Fibroblast of lung (primary cell): ENCODE measurements around the gene SUN3. TPM values are rescaled to one million over a fixed set of nuclear protein-coding genes. Genes with fewer than 3 reads are reported as not detected.

Experiments
- DNase-seq, 2 donors: peaks; one replicate each; pipeline versions ENCODE4 v3.0.0 to v3.0.0-alpha.2; 2010; ENCODE audit warnings: low read depth in 2 of 2
- H2AFZ ChIP-seq: 2 replicates; pipeline ENCODE4 v1.5.1; 2012; ENCODE audit warnings: low read length, control low read depth, inconsistent platforms
- H3K27ac ChIP-seq: 2 replicates; pipeline ENCODE4 v1.5.1; 2011; ENCODE audit warnings: low read length, control low read depth; ENCODE audit not compliant: insufficient read depth
- H3K27me3 ChIP-seq: 2 replicates; pipeline ENCODE4 v1.5.1; 2011; ENCODE audit warnings: mild to moderate bottlenecking, low read length; ENCODE audit not compliant: control insufficient read depth, insufficient read depth
- H3K36me3 ChIP-seq: 2 replicates; pipeline ENCODE4 v1.5.1; 2011; ENCODE audit warnings: low read length; ENCODE audit not compliant: control insufficient read depth, insufficient read depth
- H3K4me1 ChIP-seq: 2 replicates; pipeline ENCODE4 v1.5.1; 2011; ENCODE audit warnings: low read length; ENCODE audit not compliant: control insufficient read depth, insufficient read depth; ENCODE audit errors: extremely low read depth
- H3K4me2 ChIP-seq: 2 replicates; pipeline ENCODE4 v1.5.1; 2011; ENCODE audit warnings: low read length, control low read depth; ENCODE audit not compliant: insufficient read depth; ENCODE audit errors: extremely low read depth
- H3K4me3 ChIP-seq, 4 experiments: fragments of 200-600 bp in 1 of 4; sonication (generic) in 1 of 4; replicated peaks in 1 of 4; 2 replicates each; pipeline ENCODE4 v1.5.1; 2011 to 2016; ENCODE audit warnings: low read length in 4 of 4, low read depth in 3 of 4, mild to moderate bottlenecking in 3 of 4, control low read depth in 2 of 4, inconsistent platforms in 1 of 4, mixed read lengths in 1 of 4; ENCODE audit not compliant: insufficient read depth in 1 of 4; ENCODE audit errors: control extremely low read depth in 1 of 4
- H3K79me2 ChIP-seq: 2 replicates; pipeline ENCODE4 v1.5.1; 2012; ENCODE audit warnings: mild to moderate bottlenecking, low read length, inconsistent platforms; ENCODE audit not compliant: control insufficient read depth, insufficient read depth
- H3K9ac ChIP-seq: 2 replicates; pipeline ENCODE4 v1.5.1; 2011; ENCODE audit warnings: mild to moderate bottlenecking, low read length, control low read depth; ENCODE audit not compliant: insufficient read depth
- H3K9me3 ChIP-seq: 2 replicates; pipeline ENCODE4 v1.5.1; 2012; ENCODE audit warnings: low read depth, low read length; ENCODE audit not compliant: control insufficient read depth, insufficient read depth
- H4K20me1 ChIP-seq: 2 replicates; pipeline ENCODE4 v1.5.1; 2011; ENCODE audit warnings: low read length; ENCODE audit not compliant: control insufficient read depth, insufficient read depth; ENCODE audit errors: extremely low read depth
- CTCF ChIP-seq, 2 donors: IDR thresholded peaks in 1 of 2; conservative IDR thresholded peaks in 1 of 2; 1 replicate in 1 of 2; 2 replicates in 1 of 2; pipeline ENCODE4 v1.5.1; 2011 to 2012; ENCODE audit warnings: low read length in 2 of 2, control low read depth in 1 of 2, inconsistent platforms in 1 of 2, low read depth in 1 of 2, mild to moderate bottlenecking in 1 of 2
- EZH2 ChIP-seq: IDR thresholded peaks from 2 replicates; pipeline ENCODE4 v1.5.1; 2012; ENCODE audit warnings: low read length, control low read depth, mild to moderate bottlenecking; ENCODE audit errors: missing control alignments
- polyA minus RNA-seq: library from RNA; depleted of rRNA, polyadenylated mRNA; stranded (reverse); fragments of >200 nt; gene quantifications from 2 replicates; pipeline ENCODE4 v1.2.3, GENCODE V29; 2011; ENCODE audit warnings: low replicate concordance
- polyA plus RNA-seq, 2 donors: library from polyadenylated mRNA; depleted of rRNA in 1 of 2; stranded (reverse) in 1 of 2; unstranded in 1 of 2; fragments of >200 nt; gene quantifications; 2 replicates each; pipeline ENCODE4 v1.2.1, GENCODE V29; 2011 to 2012; ENCODE audit warnings: missing spikeins in 1 of 2
- total RNA-seq: library from RNA; depleted of rRNA; stranded (reverse); fragments of >200 nt; gene quantifications from 2 replicates; pipeline ENCODE4 v1.2.1, GENCODE V29; 2014

SUN3 gene
- total RNA-seq = not detected in 2 replicates
- polyA plus RNA-seq = not detected in 2 replicates
- not detected in 2 replicates for polyA plus RNA-seq (2012)
- polyA minus RNA-seq = not detected in 2 replicates

- H4K20me1 ChIP-seq = no peaks in the 10 kb centered on the region
- no peaks in the 10 kb centered on the region for H3K36me3 ChIP-seq
- no peak for TF ChIP-seq CTCF (conservative IDR thresholded peaks at IDR 0.05 in 1 of 2, IDR thresholded peaks at IDR 0.05 in 1 of 2; ENCODE audit: low read depth in 1 of 2, low read length in 2 of 2)
- no peak for TF ChIP-seq EZH2
- H3K4me2 ChIP-seq = no peak within 1 kb of the TSS
- no peaks in the 10 kb centered on the region for H3K79me2 ChIP-seq
- no peak for DNase-seq
- no peak within 1 kb of the TSS for H3K4me3 ChIP-seq
- no peaks in the 10 kb centered on the region for H3K4me1 ChIP-seq
- no peak within 1 kb of the TSS for H2AFZ ChIP-seq
- H3K27me3 ChIP-seq = peaks cover 7% of the 10 kb centered on the region
- H3K9me3 ChIP-seq = no peaks in the 10 kb centered on the region
- H3K9ac ChIP-seq = no peak within 1 kb of the TSS
- H3K27ac ChIP-seq = no peak within 1 kb of the TSS
Observed at GRCh38 chr7:48028938-48029337, at the start of gene SUN3. Gene SUN3, minus strand, starts transcription at chr7:48029107. Its CDS starts 169 bp downstream, at chr7:48028938.

GRCh38 chr7:48078470-48078869, 49.6 kb upstream of the SUN3 start:
- Histone ChIP-seq H4K20me1 (no peaks in the 10 kb centered on the region), H3K9me3 (no peaks in the 10 kb centered on the region), H2AFZ (no peak overlapping the region), H3K4me3 (no peak overlapping the region), H3K9ac (no peak overlapping the region), H3K27me3 (no peaks in the 10 kb centered on the region), H3K4me2 (no peak overlapping the region), H3K4me1 (peaks cover 3% of the 10 kb centered on the region), H3K27ac (no peak overlapping the region), H3K36me3 (no peaks in the 10 kb centered on the region), H3K79me2 (no peaks in the 10 kb centered on the region)
- TF ChIP-seq EZH2 (no peak), CTCF (conservative IDR thresholded peaks at IDR 0.05 in 1 of 2, IDR thresholded peaks at IDR 0.05 in 1 of 2; ENCODE audit: low read depth in 1 of 2, low read length in 2 of 2) (no peak)
- DNase-seq = no peak

DNA sequence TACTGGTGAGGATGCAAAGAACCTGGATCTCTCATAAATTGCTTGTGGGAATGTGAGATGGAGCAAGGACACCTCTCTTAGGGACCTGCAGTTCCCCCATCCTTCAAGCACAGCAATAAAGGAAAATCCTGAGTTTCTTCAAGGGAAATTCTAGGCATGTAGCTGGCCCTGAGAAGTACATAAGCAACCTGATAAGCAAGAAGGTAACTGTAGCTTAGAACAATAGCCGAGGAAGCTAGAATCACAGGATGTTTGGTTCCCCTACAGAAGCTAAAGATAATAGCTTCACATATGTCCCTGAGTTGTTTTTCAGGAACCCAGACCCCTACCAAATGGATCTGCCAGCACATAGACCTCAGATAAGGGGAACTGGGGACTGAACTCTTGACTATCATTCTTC, 48.5 kb upstream of the SUN3 start:
- Histone ChIP-seq H3K36me3 (no peaks in the 10 kb centered on the region), H2AFZ (no peak overlapping the region), H3K4me1 (no peaks in the 10 kb centered on the region), H4K20me1 (no peaks in the 10 kb centered on the region), H3K79me2 (no peaks in the 10 kb centered on the region), H3K9me3 (no peaks in the 10 kb centered on the region), H3K4me3 (no peak overlapping the region), H3K9ac (no peak overlapping the region), H3K27ac (no peak overlapping the region), H3K27me3 (no peaks in the 10 kb centered on the region), H3K4me2 (no peak overlapping the region)
- TF ChIP-seq EZH2 (no peak), CTCF (conservative IDR thresholded peaks at IDR 0.05 in 1 of 2, IDR thresholded peaks at IDR 0.05 in 1 of 2; ENCODE audit: low read depth in 1 of 2, low read length in 2 of 2) (no peak)
- no peak for DNase-seq
